Panc1 (cell line): ENCODE measurements around the gene NEURL3. TPM values are rescaled to one million over a fixed set of nuclear protein-coding genes. Genes with fewer than 3 reads are reported as not detected.

Source experiments
- ATAC-seq: fragments of 200-7000 bp; cut with Tn5 transposase; 2 replicates; pipeline ENCODE4 v1.9.1; 2020; ENCODE audit warnings: mild to moderate bottlenecking, moderate library complexity
- BruUV-seq: library from RNA; stranded (reverse); fragments of 400-500 nt; replicated peaks from 2 replicates; lab custom pipeline; 2021; lab: Mats Ljungman, UMichigan
- CTCF ChIA-PET: fragments of 300-600 bp; sonication (Branson Sonifier 250); formaldehyde crosslinking; loops from one replicate; lab custom pipeline; 2022; ENCODE audit warnings: antibody characterized with exemption; lab: Charles Lee
- POLR2A ChIA-PET: fragments of 300-600 bp; sonication (Branson Sonifier 250); formaldehyde crosslinking; loops from one replicate; lab custom pipeline; 2022; ENCODE audit warnings: antibody characterized with exemption; lab: Charles Lee
- DNase-seq: peaks from one replicate; pipeline ENCODE4 v3.0.0-alpha.2; 2010; ENCODE audit warnings: low read depth, low spot score
- H3K27ac ChIP-seq: 2 replicates; pipeline ENCODE4 v1.5.1; 2011; ENCODE audit warnings: mild to moderate bottlenecking, low read length, inconsistent platforms
- H3K27me3 ChIP-seq: fragments of 200-500 bp; sonication (Bioruptor generic); 2 replicates; pipeline ENCODE4 v1.6.0; 2014; ENCODE audit warnings: low read length, inconsistent platforms; ENCODE audit not compliant: control insufficient read depth, insufficient read depth
- H3K36me3 ChIP-seq: fragments of 200-500 bp; sonication (Bioruptor generic); 2 replicates; pipeline ENCODE4 v1.5.1; 2014; ENCODE audit warnings: inconsistent platforms, mild to moderate bottlenecking, low read length, moderate library complexity; ENCODE audit not compliant: control insufficient read depth, insufficient read depth
- H3K4me1 ChIP-seq: 2 replicates; pipeline ENCODE4 v1.5.1; 2011; ENCODE audit warnings: inconsistent platforms, mild to moderate bottlenecking, low read length, moderate library complexity; ENCODE audit not compliant: control insufficient read depth, insufficient read depth
- H3K4me3 ChIP-seq, 2 experiments: 2 replicates each; pipeline ENCODE4 v1.5.1; 2011 to 2012; ENCODE audit warnings: low read depth in 2 of 2, low read length in 2 of 2, mild to moderate bottlenecking in 2 of 2, inconsistent platforms in 1 of 2, moderate library complexity in 1 of 2
- H3K9me3 ChIP-seq: fragments of 200-500 bp; sonication (Bioruptor generic); 2 replicates; pipeline ENCODE4 v1.5.1; 2014; ENCODE audit warnings: low read depth, mild to moderate bottlenecking, inconsistent platforms, low read length, moderate library complexity; ENCODE audit not compliant: control insufficient read depth, insufficient read depth
- POLR2AphosphoS5 ChIP-seq: IDR thresholded peaks from 2 replicates; pipeline ENCODE4 v1.6.1; 2012; ENCODE audit warnings: mild to moderate bottlenecking, low read depth, low read length, moderate library complexity
- SIN3A ChIP-seq: IDR thresholded peaks from 2 replicates; pipeline ENCODE4 v1.6.1; 2012; ENCODE audit warnings: low read depth, mild to moderate bottlenecking, low read length, moderate library complexity, borderline replicate concordance; ENCODE audit not compliant: insufficient read depth
- TCF7L2 ChIP-seq: IDR thresholded peaks from 2 replicates; pipeline ENCODE4 v1.6.1; 2011; ENCODE audit warnings: mild to moderate bottlenecking, low read depth, low read length, inconsistent platforms
- in situ Hi-C: cut with HindIII; loops from 2 replicates; pipeline ENCODE4 v1.10.0; 2016; ENCODE audit warnings: low sequenced_read_pairs, low pct_unique_long_range_greater_than_20kb
- intact Hi-C: fragments of 100-400 bp; cut with micrococcal nuclease; formaldehyde crosslinking; loops from one replicate; pipeline ENCODE4 v1.10.0; 2022; ENCODE audit not compliant: unreplicated experiment
- total RNA-seq: library from RNA; stranded (reverse); gene quantifications from one replicate; pipeline ENCODE4 v1.2.1, GENCODE V29; 2021; ENCODE audit not compliant: unreplicated experiment
- TF ChIP-seq, protein P1 (sequence below): fragments of 450-650 bp; IDR thresholded peaks from 2 replicates; pipeline ENCODE4 v1.5.1; 2017; ENCODE audit warnings: mild to moderate bottlenecking
- TF ChIP-seq, protein P2 (sequence below), 2 experiments: IDR thresholded peaks; 2 replicates each; pipeline ENCODE4 v1.6.1; 2011 to 2012; ENCODE audit warnings: low read depth in 2 of 2, control low read depth in 1 of 2, low read length in 1 of 2, mild to moderate bottlenecking in 1 of 2, moderate library complexity in 1 of 2; ENCODE audit not compliant: insufficient read depth in 1 of 2

The NEURL3 gene
- total RNA-seq, 1 experiment from 2014 or later = 1.2 TPM

DNA sequence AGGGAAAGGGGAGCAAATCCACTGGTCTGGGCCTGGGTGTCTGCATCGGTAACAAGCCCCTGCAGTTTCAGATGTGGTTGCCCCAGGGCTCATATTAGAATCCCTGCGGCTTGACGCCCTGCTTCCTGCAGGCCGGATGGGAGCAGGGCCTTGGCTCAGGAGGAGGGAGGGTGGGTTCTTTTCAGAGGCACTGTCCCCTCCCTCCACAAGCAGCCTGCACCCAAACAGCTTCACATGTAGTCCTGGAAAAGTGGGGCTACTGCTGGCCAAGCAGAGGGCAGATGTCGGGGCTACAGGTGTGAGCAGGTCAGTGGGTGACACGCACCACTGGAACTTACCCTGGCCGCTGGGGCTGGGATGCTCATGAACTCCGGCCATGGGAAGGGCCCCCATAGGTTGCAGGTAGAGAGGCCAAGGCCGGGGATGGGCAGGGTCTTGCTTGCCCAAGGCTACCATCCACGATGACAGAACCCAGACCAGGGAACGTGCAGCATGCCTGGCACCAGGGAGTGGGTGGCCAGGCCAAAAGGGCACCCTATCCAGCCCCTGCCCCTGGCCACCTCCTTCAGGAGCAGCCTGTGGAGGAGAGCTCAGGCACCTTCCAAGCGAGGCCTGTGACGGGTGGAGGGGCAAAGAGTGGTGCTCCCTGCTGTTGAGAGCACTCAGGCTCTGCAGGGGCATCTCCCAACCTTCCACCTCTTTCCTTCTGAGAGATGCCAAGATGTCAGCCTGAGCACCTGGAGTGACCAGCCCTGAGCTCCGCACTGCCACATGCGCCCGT lies 48.2 kb upstream of the NEURL3 start:
- Histone ChIP-seq H3K27ac (no peak overlapping the region), H3K27me3 (no peaks in the 10 kb centered on the region), H3K9me3 (no peaks in the 10 kb centered on the region), H3K4me3 (no peak overlapping the region), H3K36me3 (no peaks in the 10 kb centered on the region), H3K4me1 (peaks cover 10% of the 10 kb centered on the region)
- ChIA-PET POLR2A (no interaction called here), CTCF (interaction anchor here (0.9 kb wide), 1 partner anchor 20 kb away, joined by 3 read pairs; no protein-coding TSS in a partner anchor)
- BruUV-seq = no TSS peak
- TF ChIP-seq, protein P1, sequence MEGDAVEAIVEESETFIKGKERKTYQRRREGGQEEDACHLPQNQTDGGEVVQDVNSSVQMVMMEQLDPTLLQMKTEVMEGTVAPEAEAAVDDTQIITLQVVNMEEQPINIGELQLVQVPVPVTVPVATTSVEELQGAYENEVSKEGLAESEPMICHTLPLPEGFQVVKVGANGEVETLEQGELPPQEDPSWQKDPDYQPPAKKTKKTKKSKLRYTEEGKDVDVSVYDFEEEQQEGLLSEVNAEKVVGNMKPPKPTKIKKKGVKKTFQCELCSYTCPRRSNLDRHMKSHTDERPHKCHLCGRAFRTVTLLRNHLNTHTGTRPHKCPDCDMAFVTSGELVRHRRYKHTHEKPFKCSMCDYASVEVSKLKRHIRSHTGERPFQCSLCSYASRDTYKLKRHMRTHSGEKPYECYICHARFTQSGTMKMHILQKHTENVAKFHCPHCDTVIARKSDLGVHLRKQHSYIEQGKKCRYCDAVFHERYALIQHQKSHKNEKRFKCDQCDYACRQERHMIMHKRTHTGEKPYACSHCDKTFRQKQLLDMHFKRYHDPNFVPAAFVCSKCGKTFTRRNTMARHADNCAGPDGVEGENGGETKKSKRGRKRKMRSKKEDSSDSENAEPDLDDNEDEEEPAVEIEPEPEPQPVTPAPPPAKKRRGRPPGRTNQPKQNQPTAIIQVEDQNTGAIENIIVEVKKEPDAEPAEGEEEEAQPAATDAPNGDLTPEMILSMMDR = no peak
- TF ChIP-seq POLR2AphosphoS5 = no peak
- TF ChIP-seq SIN3A = no peak
- TF ChIP-seq, protein P2, sequence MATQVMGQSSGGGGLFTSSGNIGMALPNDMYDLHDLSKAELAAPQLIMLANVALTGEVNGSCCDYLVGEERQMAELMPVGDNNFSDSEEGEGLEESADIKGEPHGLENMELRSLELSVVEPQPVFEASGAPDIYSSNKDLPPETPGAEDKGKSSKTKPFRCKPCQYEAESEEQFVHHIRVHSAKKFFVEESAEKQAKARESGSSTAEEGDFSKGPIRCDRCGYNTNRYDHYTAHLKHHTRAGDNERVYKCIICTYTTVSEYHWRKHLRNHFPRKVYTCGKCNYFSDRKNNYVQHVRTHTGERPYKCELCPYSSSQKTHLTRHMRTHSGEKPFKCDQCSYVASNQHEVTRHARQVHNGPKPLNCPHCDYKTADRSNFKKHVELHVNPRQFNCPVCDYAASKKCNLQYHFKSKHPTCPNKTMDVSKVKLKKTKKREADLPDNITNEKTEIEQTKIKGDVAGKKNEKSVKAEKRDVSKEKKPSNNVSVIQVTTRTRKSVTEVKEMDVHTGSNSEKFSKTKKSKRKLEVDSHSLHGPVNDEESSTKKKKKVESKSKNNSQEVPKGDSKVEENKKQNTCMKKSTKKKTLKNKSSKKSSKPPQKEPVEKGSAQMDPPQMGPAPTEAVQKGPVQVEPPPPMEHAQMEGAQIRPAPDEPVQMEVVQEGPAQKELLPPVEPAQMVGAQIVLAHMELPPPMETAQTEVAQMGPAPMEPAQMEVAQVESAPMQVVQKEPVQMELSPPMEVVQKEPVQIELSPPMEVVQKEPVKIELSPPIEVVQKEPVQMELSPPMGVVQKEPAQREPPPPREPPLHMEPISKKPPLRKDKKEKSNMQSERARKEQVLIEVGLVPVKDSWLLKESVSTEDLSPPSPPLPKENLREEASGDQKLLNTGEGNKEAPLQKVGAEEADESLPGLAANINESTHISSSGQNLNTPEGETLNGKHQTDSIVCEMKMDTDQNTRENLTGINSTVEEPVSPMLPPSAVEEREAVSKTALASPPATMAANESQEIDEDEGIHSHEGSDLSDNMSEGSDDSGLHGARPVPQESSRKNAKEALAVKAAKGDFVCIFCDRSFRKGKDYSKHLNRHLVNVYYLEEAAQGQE (IDR thresholded peaks at IDR 0.05; ENCODE audit: insufficient read depth in 1 of 2, low read depth in 2 of 2, low read length in 1 of 2) = no peak
- TF ChIP-seq TCF7L2 = no peak
- DNase-seq (no peak), ATAC-seq (no peak)
- in situ Hi-C loops = no loop called here
- intact Hi-C loops = no loop called here

DNA sequence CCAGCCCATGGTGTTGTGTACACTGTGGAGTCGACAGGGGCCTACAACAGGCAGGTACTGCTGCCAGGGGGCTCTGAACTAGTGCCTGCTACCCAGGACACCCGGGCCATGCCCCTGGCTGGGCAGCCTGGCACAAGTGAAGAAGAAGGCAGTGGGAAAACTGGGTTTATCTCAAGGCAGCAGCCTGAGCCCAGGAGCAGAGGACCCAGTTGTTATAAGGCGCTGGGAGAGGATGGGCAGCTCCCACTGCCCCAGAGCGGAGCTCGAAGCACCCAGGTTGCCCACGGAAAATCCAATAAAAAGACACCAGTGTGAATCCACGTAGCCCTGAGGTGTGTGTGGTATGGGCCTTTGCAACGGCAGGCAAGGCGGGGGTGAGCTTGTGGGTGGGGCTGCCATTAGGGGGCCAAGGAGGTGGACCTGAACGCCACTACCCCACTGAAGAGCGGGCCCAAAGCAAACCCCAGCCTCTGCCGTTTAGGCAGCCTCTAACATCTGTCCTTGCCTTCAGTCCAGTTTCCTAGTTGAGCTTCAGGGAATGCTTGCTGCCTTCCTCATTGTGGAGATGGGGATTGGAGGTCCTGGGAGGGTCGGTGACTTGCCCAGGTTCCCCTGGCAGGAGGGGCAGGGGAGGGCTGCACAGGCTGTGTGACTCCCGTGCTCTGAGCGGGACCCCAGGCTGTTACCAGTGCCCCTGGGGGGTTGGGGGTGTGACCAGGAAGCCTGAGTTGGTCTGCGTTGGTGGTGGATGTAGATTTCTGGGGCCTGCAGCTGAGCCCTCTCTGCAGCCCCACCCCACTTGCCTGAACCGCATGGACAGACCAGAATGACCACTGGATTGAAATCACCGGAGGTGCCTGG lies 47.4 kb upstream of the NEURL3 start:
- CTCF ChIA-PET = no interaction called here
- H3K4me1 ChIP-seq = peaks cover 10% of the 10 kb centered on the region
- ATAC-seq (no peak), DNase-seq (no peak)
- intact Hi-C loops (no loop called here), in situ Hi-C loops (no loop called here)
- no peaks in the 10 kb centered on the region for H3K36me3 ChIP-seq
- H3K27ac ChIP-seq = no peak overlapping the region
- H3K27me3 ChIP-seq = no peaks in the 10 kb centered on the region
- TF ChIP-seq POLR2AphosphoS5 (no peak), TCF7L2 (no peak), SIN3A (no peak)
- TF ChIP-seq, protein P2 (IDR thresholded peaks at IDR 0.05; ENCODE audit: insufficient read depth in 1 of 2, low read depth in 2 of 2, low read length in 1 of 2) = no peak
- TF ChIP-seq, protein P1 = no peak
- H3K4me3 ChIP-seq = no peak overlapping the region
- no TSS peak for BruUV-seq
- POLR2A ChIA-PET = no interaction called here
- H3K9me3 ChIP-seq = no peaks in the 10 kb centered on the region
